Kidney capillary endothelial cell (primary cell): ENCODE data around the gene MAB21L1.

Experiments used
- DNase-seq: peaks from one replicate; pipeline ENCODE4 v3.0.0-alpha.2; 2018; ENCODE audit warnings: low spot score

Gene MAB21L1

DNA sequence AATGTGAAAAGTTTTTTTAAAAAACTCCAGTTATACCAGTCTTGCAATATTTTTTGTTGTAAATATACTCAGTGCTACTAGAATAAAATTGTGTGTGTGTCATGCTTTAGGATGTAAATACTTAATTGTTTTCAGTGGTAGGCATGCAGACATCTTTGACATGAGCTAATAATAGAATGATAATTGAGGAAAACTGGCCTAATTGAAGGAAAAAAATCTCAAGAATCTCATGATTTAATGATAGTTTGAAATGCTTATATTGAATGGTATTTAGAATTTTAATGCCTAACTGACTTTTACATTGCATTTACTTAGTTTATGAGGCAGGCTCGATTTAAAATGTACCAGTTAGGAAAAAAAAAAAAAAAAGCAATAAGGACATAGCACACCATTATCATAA, 3.2 kb upstream of the MAB21L1 start:
- DNase-seq = no peak

DNA sequence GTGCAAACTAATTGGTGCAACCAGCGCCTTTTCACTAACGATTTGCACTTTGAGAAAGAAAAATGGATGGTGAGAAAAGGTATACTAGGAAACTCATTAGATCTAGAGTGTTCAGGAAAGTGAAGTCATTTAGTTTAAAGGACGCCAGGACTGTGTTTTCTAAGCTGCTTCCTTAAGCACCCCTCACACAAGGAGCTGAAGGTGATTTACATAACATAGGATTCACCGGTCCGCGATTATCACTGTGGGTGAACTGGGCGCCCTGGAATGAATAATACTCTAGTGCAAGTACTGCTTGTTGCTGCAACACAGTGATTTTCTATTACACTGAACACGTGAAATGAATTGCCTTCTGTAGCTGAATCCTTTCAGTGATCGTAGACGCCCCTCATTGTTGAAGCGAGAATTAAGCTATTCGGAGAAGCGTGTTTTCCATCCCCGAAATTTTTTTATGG, 2.6 kb upstream of the MAB21L1 start:
- DNase-seq = no peak

DNA sequence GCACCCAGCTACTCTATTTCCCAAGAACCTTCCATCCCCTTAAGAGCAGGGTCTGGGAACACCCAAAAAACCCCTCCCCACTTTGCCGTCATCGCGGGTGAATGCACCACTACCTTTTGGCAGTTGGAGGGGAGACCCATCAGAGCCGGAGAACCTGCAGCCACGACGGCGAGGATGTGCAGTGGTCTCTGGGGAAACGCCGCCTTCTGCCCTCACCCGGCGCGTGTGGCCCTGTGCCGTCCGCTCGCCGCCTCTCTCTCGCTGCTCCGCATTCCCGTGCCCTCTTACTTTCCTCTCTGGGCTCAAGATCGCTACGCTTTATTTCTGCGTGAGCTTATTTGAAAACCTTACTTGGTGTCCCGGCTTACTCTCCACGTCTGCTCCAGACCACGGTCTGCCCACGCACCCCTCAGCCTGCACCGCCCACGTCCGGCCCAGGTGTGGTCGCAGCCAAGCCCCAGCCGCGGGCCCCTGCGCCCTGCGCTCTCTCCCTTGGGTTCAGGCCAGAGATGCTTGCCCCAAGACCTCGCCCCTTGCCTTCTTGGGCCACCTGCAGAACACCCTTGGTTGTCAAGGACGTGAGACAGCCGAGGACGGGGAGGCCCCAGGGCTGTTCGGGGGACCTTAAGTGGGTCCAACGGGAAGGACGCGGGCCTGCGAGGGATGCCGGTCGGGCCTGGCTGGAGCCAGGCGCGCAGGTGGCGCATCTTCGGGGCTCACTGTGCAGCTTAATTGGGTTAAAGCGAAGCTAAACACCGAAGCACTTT, 2.0 kb upstream of the MAB21L1 start:
- no peak for DNase-seq

DNA sequence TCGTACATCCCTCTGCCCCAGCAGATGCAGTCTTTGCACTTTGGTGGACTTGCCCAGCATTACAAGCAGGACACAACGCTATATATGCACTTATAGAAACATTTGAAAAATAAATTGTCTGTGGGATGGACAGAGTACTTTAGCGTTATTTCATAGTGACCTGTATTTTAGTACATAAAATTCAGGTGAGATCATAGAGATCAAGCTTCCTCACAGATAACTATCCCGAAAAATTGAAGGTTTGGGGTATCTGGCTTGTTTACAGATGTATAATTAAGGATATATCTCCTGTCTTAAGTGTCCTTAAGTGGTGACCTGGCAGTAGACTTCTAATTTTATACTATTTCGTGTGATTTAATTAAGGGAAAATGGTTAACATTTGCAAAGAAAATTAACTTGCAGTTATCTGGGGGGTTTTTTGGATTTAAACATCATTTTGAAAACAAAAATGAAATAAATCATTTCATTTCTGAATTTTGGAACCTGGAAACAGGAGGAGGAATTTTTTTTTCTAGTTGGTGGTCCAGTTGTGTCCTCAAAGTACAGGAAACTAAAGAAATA, 977 bp upstream of the MAB21L1 start:
- no peak for DNase-seq

DNA sequence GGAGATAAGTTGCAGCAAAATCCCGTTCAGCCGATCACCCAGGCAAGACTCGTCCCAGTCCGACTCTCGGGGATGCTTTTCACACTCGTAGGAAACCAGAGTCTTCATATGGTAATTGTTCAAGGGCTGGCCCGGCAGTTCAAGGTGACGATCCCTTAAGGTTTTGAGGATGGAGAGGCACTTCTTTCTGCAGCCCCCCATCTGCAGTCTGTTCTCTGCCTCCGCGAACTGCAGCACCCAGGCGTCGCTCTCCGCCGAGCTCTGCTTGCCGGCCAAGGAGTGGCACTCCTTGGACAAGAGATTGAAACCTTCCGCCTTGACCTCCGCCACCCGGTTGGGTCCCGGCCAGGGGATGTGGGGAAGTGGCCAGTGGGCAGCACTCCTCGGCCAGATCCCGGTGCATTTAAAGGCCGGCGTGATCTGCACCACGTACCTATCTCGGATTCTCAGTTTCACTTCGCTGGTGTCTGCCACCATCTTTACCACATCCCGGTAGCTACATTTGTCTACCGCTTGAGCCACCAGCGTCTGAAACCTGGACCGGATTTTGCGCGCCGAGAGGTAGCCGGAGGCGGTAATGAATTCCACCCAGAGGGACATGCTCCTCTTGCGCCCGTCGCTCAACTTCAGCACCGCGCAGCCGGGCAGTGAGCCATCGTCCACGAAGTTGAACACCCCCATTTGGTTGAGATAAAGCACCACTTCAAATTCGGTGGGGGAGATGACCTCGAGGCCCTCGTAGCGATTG, 1.1 kb downstream of the MAB21L1 start:
- no peak for DNase-seq

DNA sequence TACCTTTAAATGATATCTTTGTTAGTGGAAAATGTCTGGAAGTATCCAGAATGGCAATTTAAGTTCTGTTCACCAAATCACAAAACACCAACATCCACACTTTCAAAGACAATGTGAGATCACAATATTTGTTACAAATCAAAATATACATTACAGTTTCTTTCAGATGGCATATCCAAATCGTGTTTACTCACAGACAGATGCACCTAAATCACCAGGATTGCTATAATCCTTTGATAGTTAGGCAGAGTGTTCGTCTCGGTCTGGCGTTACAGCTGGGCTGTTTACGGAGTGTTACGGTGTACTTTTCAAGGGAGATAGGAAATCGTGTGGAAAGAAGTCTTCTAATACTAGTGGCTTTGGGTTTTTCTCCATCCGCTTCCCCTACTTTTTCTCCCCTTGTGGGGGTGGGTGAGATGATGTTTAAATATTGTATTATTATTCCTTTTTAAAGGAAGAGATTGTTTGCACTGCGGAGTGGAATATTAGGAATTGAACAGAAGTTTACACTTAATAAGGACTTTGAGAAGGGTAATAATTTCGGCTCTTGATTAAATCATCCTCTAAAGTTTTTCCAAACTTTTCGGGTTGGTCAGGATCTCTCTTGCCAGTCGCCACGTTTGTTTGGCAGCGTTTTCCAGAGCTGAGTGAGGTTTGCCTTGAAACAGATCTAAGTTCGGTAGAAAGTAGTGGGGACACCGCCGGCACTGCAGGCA, 1.8 kb downstream of the MAB21L1 start:
- DNase-seq = no peak

DNA sequence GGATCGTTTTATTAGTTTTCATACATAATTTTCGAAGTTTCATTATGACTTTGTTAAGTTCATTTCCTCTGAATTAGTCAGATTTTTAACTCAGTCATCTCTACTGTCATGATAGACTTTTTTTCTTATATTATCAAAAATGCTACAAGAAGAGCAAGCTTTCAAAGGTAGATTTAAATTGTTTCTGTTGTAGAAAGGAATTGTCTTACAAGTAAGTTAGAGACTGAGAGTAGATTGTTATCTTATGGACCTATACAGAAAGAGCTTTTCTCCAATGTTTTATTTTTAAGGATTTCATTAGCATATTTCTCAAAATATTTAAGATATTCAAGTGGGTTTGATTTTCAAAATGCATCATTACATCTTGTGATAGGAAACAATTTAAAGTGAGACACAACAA, 2.7 kb downstream of the MAB21L1 start:
- no peak for DNase-seq

DNA sequence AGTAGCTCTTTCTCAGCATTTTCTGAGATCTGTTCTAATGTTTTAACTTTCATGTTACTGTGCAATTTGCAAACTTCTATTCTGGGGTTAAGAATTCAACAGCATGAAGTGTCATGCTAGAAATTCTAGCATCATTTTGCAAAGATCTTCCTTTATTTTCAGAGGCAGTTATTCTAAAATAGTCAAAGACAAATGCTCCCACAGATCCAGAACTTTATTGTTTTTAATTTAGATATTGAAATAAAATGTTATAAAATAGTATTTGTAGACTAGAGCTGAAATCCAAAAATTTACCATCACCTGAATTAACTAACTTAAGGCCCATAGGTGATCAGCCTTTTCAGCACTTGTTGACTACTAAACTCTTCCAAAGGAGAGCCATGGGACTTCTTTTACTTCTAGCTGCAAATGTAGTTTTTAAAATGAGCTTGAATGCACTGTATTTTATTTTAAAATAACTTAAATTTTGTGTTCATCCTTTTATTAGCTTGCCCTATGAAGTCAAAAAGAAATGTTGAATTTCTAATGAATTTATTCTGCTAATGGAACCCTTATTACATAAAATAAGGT, 3.2 kb downstream of the MAB21L1 start:
- no peak for DNase-seq

DNA sequence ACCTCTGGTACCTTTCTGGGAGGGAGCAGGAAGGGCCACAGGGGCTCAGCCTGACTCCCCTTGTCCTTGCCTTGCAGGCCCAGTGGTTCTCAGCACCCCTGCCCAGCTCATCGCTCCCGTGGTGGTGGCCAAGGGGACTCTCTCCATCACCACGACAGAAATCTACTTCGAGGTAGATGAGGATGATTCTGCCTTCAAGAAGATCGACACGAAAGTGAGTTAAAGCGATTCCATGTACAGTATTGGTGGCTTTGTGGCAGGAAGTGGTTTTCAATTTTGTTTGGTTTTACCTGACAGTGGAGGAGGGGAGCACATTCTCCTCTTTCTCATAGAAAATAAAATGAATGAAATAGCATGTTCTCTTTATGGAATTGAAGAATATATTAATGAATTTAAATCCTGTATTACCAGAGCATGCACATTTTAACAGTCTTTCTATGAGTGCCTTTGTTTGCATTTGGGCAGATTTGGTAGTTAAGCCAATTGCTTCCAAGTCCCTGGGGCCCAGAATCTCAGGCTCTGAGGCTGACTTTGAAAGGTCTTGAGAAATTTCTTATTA, 4.1 kb downstream of the MAB21L1 start:
- DNase-seq = no peak

DNA sequence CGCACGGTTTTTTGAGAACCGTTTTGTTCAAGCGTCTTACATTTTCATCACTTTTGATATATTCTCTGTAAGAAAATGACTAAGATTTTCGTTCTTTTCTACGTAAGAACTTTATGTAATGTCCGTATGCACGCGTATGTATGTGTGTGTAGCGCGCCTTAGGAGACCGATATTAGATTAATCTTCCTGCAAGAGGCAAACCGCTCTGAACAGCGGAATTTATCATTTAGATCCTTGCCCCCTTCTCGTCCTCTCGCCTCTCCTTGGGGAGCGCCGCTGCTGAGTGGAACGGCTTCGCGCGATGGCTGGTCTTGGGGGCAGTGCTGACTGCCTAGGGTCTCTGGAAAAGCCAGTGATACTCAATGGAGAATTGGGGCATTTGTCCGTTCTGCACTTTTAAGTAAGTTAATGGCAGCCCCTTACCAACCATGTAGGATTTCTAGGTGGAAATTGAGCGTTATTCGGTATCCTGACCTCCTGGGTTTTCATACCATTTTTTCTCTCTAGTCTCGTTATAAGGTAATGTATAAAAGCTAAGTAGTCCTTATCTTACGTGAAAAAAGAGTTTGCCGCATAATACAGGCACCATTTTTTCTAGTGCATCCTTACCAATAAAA, 4.7 kb downstream of the MAB21L1 start:
- DNase-seq = no peak

DNA sequence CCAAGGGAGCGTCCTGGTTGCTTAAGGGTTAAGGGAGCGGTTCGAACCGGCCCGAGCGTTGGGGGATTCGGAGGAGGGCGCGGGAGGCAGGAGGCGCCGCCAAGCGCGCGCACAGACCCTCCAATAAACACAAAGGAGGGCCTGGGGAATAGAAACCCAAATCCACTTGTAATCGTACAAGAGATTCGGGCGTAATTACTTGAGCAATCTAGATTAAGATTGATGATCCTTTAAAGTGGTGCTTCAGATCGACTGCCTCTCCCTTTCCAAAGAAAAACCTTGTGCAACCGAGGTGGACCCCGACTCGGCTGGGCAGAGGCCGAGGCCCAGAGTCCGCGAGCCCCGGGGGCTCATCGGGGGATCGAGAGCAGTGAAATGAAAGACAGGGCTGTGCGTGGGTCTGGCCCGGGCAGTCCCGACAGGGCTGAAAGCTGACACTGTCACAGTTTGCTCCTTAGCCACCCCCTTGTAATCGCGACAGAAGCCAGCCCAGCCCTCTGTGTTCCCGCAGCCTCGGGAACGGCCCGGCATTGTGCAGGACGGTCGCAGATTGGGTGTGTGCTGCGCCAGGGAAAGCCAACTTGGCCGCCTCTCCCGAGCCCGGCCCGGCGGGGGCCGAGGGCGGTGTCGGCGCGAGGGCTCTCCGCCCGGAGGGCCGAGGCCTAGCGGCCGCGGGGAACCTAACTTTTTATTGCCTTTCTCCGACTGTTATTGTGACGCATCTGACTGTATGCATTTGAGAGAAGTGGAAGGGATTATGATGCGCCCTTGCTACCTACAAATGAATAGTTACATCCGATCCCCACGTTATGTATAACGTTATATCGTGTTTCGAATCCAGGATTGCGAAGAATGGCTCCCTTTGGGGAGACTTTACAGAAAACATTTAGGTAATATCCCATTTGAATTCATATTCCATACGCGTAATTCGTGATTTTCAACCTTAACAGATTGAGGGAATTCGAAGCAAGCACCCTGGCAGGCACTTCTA, 5.5 kb downstream of the MAB21L1 start:
- DNase-seq = no peak

DNA sequence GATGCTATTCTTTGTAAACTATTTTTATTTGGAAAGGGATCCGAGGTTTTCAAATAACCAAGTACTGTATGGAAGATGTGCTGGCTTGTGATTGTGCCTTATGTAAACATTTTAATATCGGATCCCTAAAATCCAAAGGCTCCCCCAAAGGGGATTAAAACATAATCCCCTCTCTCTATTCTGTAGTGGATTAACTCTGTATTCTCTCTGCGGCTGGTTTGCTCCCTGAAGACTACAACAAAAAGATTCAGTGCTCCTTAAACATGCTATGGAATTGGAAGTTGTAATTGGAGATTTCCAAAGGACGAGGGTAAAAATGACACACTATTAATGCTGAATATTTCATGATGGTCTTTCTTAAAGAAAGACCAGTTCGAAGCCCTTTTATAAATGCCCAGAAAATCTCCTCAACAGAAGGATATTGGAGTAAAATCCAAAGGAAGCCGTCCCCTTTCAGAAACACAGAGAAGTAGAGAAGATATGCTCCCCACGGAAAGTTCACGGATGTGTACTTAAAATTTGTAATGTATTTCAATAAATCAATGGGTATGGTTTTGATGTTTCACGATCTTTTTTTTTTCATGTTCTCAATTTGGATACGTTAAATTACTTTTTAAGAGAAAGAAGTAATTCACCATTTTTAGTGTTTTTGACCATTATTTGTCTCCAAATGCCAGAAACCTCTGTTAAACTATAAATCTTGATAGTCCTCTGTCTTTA, 6.5 kb downstream of the MAB21L1 start:
- no peak for DNase-seq

DNA sequence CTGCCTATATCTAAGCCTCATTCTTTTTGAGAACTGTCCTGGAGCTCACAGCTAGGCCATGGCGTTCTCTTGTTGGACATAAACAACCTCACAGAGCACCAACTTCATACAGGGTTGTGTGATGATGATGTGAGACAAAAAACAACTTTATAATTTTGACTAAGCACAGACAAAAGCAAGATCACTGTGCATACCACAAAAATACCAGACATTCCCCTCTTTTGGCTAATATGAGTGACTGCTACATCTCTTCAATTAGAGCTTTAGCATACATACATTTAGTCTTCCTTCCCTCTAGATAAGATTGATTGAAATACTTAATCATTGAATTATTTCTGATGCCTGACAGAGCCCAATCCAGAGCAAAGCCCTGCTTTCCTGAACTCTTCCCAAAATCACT, 8.3 kb downstream of the MAB21L1 start:
- no peak for DNase-seq

DNA sequence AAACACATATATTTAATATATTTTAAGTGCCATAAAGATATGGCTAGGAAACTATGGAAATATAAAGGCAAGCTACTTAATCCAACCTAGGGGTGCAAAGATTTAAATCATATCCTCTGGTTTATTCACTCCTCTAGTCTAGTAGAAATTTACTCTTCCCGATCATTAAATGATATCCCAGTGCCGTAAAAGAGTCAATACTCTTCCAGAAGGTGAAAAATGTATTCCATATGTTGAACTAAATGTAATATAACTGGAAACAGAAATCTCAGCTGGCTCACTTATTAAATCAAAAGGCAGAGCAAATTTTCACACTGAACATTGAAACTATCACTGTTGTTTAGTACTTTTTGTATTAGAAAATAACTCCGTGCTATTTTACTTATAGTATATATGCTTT, 11.1 kb downstream of the MAB21L1 start:
- no peak for DNase-seq

DNA sequence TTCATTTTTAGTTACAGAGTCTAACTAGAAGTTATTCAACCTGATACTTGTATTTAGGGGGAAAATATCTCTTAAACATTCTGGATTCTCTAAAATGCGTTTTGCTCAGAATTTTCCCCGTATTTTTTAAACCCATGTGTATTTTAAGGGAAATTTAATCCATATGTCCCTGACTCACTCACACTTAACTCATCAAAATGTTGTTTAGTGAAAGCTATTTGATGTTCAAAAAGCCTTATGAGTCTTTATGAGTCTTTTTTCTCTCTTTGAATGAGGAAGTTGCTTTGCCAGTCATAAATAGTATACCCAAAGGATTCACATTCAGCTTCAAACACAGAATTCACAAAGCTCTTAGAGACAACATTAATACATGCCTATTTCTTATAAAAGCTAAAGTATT, 16.4 kb downstream of the MAB21L1 start:
- no peak for DNase-seq

DNA sequence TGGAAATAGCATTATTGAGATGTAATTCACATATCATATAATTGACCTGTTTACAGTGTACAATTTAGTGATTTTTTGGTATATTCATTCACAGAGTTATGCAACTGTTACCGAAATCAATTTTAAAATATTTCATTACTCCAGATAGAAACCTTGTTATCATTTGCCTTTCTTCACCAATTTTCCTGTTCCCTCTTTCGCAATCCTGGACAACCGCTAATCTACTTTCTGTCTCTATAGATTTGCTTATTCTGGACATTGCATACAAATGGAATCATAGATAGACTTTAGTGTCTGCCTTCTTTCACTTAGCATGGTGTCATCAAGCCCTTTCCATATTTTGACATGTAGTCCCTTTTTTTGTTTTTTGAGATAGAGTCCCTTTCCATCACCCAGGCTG, 19.2 kb downstream of the MAB21L1 start:
- DNase-seq = no peak

DNA sequence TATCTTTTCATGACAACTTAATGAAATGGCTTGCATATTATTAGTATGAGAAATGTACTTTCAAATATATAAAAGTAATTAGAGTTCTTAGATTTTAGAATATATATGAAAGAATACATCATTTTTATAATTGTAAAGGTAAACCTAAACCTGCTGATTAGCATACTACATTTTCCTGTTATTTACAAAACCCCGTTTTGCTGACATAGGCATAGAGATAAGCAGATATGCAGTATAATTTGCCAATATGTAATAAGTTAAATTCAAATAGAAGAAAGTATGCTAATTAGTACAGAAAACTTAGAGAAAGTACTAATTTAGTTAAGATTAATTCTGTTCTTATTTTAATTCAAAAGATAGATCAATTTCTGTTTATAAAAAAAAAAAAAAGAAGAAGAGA, 21.5 kb downstream of the MAB21L1 start:
- DNase-seq = no peak

DNA sequence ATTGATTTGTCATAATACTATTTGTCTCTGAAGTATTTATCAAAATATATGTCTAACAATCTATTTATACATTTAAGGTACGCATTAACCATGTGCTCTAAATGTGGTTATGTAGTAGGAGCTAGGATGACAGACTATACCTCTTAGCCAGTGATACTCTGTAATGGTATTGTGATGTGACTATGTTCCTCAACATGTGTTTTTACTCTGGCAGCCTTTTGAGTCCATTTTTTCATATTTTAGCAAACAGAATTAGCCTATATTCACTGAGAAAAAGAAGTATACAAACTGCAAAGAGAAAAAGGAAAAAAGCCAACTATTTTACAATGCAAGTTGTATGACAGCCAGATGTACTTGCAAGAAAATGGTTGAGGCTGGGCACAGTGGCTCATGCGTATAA, 26.7 kb downstream of the MAB21L1 start:
- no peak for DNase-seq

DNA sequence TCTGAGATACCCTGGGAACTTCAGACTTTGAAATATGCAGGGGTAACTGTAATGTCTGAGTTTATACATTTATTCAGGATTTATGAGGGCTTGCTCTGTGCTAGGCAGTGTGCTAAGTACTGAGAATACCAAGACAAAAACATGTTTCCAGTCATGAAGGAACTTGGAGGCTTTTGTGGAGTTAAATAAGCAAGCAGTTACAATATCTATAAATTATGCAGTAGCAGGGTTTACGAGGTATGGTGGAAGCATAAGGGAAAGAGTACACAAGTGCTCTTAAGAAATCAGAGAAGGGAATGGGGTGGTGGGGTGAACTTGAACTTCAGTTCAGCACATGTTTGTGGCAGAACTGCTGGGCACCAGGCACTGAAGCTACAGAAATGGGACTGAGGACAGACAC, 28.0 kb downstream of the MAB21L1 start:
- no peak for DNase-seq
